ENCODE results near the gene COPG1. TPM values are rescaled to one million over a fixed set of nuclear protein-coding genes. Genes with fewer than 3 reads are reported as not detected.

The COPG1 gene
- total and polyA plus RNA-seq, 2 experiments from 2014 or later: 169 to 185 TPM

- Histone ChIP-seq H3K4me2 (no peak overlapping the region), H3K27me3 (no peaks in the 10 kb centered on the region), H3K79me2 (no peaks in the 10 kb centered on the region), H3K27ac (no peak overlapping the region), H3K4me3 (no peak overlapping the region), H3K36me3 (replicated peaks; ENCODE audit: insufficient read depth, low read depth) (no peaks in the 10 kb centered on the region), H3K9me3 (ENCODE audit: low read depth) (no peaks in the 10 kb centered on the region), H2AFZ (no peak overlapping the region), H3K4me1 (ENCODE audit: insufficient read depth) (no peaks in the 10 kb centered on the region), H3K9me2 (replicated peaks; ENCODE audit: insufficient read depth) (no peaks in the 10 kb centered on the region), H4K20me1 (ENCODE audit: insufficient read depth, poor library complexity, severe bottlenecking) (no peaks in the 10 kb centered on the region)
- TF ChIP-seq EZH2 (IDR thresholded peaks at IDR 0.05; ENCODE audit: borderline replicate concordance) (no peak), CTCF (IDR thresholded peaks at IDR 0.05; ENCODE audit: poor library complexity) (no peak), EZH2phosphoT487 (IDR thresholded peaks at IDR 0.05; ENCODE audit: low read depth, severe bottlenecking, unreplicated experiment) (no peak)
- WGBS (ENCODE audit: low lambda C conversion rate, missing lambda C conversion rate): 91% methylated on average over 10 of the region's 12 CpGs
- no peak for DNase-seq (ENCODE audit: low spot score)
Measured at GRCh38 chr3:129323651-129324294, 74.4 kb downstream of the COPG1 start.

- H3K4me1 ChIP-seq (ENCODE audit: insufficient read depth): no peaks in the 10 kb centered on the region
- TF ChIP-seq CTCF (IDR thresholded peaks at IDR 0.05; ENCODE audit: poor library complexity) (no peak), EZH2phosphoT487 (IDR thresholded peaks at IDR 0.05; ENCODE audit: low read depth, severe bottlenecking, unreplicated experiment) (no peak), EZH2 (IDR thresholded peaks at IDR 0.05; ENCODE audit: borderline replicate concordance) (no peak)
- DNase-seq (ENCODE audit: low spot score): no peak
- no peaks in the 10 kb centered on the region for H3K36me3 ChIP-seq (replicated peaks; ENCODE audit: insufficient read depth, low read depth)
- H2AFZ ChIP-seq: no peak overlapping the region
- no peaks in the 10 kb centered on the region for H3K27me3 ChIP-seq
- H3K79me2 ChIP-seq: no peaks in the 10 kb centered on the region
- no peak overlapping the region for H3K27ac ChIP-seq
- H3K9me2 ChIP-seq (replicated peaks; ENCODE audit: insufficient read depth): no peaks in the 10 kb centered on the region
- H3K4me3 ChIP-seq: no peak overlapping the region
- no peaks in the 10 kb centered on the region for H3K9me3 ChIP-seq (ENCODE audit: low read depth)
- no peak overlapping the region for H3K4me2 ChIP-seq
- WGBS (ENCODE audit: low lambda C conversion rate, missing lambda C conversion rate): 96% methylated on average over 12 of the region's 12 CpGs
- no peaks in the 10 kb centered on the region for H4K20me1 ChIP-seq (ENCODE audit: insufficient read depth, poor library complexity, severe bottlenecking)
Measured at GRCh38 chr3:129324855-129325254, 75.4 kb downstream of the COPG1 start.

- H3K27ac ChIP-seq: no peak overlapping the region
- no peaks in the 10 kb centered on the region for H3K4me1 ChIP-seq (ENCODE audit: insufficient read depth)
- no peak overlapping the region for H3K4me2 ChIP-seq
- H4K20me1 ChIP-seq (ENCODE audit: insufficient read depth, poor library complexity, severe bottlenecking): no peaks in the 10 kb centered on the region
- H3K4me3 ChIP-seq: no peak overlapping the region
- no peaks in the 10 kb centered on the region for H3K79me2 ChIP-seq
- H3K9me2 ChIP-seq (replicated peaks; ENCODE audit: insufficient read depth): no peaks in the 10 kb centered on the region
- H3K9me3 ChIP-seq (ENCODE audit: low read depth): no peaks in the 10 kb centered on the region
- H2AFZ ChIP-seq: no peak overlapping the region
- H3K36me3 ChIP-seq (replicated peaks; ENCODE audit: insufficient read depth, low read depth): no peaks in the 10 kb centered on the region
- no peak for TF ChIP-seq CTCF (IDR thresholded peaks at IDR 0.05; ENCODE audit: poor library complexity)
- no peak for TF ChIP-seq EZH2phosphoT487 (IDR thresholded peaks at IDR 0.05; ENCODE audit: low read depth, severe bottlenecking, unreplicated experiment)
- no peak for TF ChIP-seq EZH2 (IDR thresholded peaks at IDR 0.05; ENCODE audit: borderline replicate concordance)
- DNase-seq (ENCODE audit: low spot score): no peak
- no peaks in the 10 kb centered on the region for H3K27me3 ChIP-seq
- WGBS (ENCODE audit: low lambda C conversion rate, missing lambda C conversion rate): 94% methylated on average over 3 of the region's 3 CpGs
Measured at GRCh38 chr3:129325383-129325782, 76.0 kb downstream of the COPG1 start.

All from hepatocyte (in vitro differentiated cells).